GM19468 (cell line): ENCODE data around the gene LIN54.
A peak's percentile ranks its signal among the peaks of the same experiment; 100 is the strongest.
"Not testable (repeated sequence)": the region's sequence is repeated elsewhere in the genome, so short reads cannot be mapped to it uniquely, and the experiment has no call there.

Experiments used
- ATAC-seq: cut with Tn5 transposase; IDR thresholded peaks from one replicate; pipeline ENCODE4 v1.9.1; 2021; ENCODE audit warnings: mild to moderate bottlenecking, moderate library complexity, moderate number of reproducible peaks; ENCODE audit not compliant: unreplicated experiment; ENCODE audit errors: extremely low read depth

LIN54 gene

GRCh38 chr4:83012687-83013419 lies 2.2 kb upstream of the LIN54 start:
- peak; percentile 89 for ATAC-seq

GRCh38 chr4:83012200-83012686 lies 1.6 kb upstream of the LIN54 start:
- peak; percentile 8 for ATAC-seq

- ATAC-seq, result no peak
Observed at GRCh38 chr4:83011689-83012199, 1.1 kb upstream of the LIN54 start.

GRCh38 chr4:83010111-83010521 lies 507 bp downstream of the LIN54 start:
- ATAC-seq, result no peak

GRCh38 chr4:83009529-83009928 lies 1.1 kb downstream of the LIN54 start:
- no peak for ATAC-seq

- not testable (repeated sequence) for ATAC-seq
Observed at GRCh38 chr4:83003044-83003791, 7.4 kb downstream of the LIN54 start.

GRCh38 chr4:83002329-83002728 lies 8.3 kb downstream of the LIN54 start:
- no peak for ATAC-seq

GRCh38 chr4:82998898-82999297 lies 11.7 kb downstream of the LIN54 start:
- ATAC-seq, result no peak

GRCh38 chr4:82994834-82995233 lies 15.8 kb downstream of the LIN54 start:
- no peak for ATAC-seq

GRCh38 chr4:82989575-82990429 lies 20.8 kb downstream of the LIN54 start:
- ATAC-seq, result peak; percentile 87

GRCh38 chr4:82988323-82988832 lies 22.2 kb downstream of the LIN54 start:
- ATAC-seq, result no peak

- not testable (repeated sequence) for ATAC-seq
Observed at GRCh38 chr4:82987519-82987918, 23.1 kb downstream of the LIN54 start.

- ATAC-seq, result no peak
Observed at GRCh38 chr4:82984459-82984858, 26.2 kb downstream of the LIN54 start.

- ATAC-seq, result no peak
Observed at GRCh38 chr4:82983444-82983843, 27.2 kb downstream of the LIN54 start.

GRCh38 chr4:82981138-82981537 lies 29.5 kb downstream of the LIN54 start:
- ATAC-seq, result no peak

GRCh38 chr4:82975792-82976191 lies 34.8 kb downstream of the LIN54 start:
- ATAC-seq, result no peak

- ATAC-seq, result no peak
Observed at GRCh38 chr4:82969414-82969813, 41.2 kb downstream of the LIN54 start.

GRCh38 chr4:82968972-82969371 lies 41.7 kb downstream of the LIN54 start:
- ATAC-seq, result no peak

- ATAC-seq, result no peak
Observed at GRCh38 chr4:82965763-82966162, 44.9 kb downstream of the LIN54 start.

GRCh38 chr4:82957045-82957444 lies 53.6 kb downstream of the LIN54 start:
- no peak for ATAC-seq
